ENCODE data around the gene VAPB.
A peak's percentile ranks its signal among the peaks of the same experiment; 100 is the strongest.
"Not testable (repeated sequence)": the region's sequence is repeated elsewhere in the genome, so short reads cannot be mapped to it uniquely, and the experiment has no call there.

Gene VAPB, protein sequence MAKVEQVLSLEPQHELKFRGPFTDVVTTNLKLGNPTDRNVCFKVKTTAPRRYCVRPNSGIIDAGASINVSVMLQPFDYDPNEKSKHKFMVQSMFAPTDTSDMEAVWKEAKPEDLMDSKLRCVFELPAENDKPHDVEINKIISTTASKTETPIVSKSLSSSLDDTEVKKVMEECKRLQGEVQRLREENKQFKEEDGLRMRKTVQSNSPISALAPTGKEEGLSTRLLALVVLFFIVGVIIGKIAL

DNA sequence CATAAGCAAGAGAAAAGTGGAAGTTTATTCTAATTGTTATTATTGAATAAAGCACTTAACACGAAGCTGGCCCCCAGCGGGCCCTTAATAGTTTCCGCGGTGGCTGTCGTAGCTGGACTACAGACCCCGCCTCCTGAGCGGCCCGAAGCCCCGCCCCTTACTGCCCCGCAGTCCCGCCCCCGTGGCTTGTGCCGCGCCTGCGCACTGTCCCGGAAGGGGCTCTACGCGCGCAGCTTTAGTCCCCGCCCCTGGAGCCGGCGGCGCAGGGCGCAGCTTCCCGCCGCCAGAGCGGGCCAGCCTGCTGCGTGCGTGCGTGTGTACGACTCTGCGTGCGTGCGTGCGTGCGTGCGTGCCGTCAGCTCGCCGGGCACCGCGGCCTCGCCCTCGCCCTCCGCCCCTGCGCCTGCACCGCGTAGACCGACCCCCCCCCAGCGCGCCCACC lies at the start of gene VAPB:
Gene VAPB (plus strand): TSS at position 348 of the 442 bp plus-strand sequence. CDS start 231 bp downstream, outside the sequence.
- DNase-seq: peak; percentile 95

DNA sequence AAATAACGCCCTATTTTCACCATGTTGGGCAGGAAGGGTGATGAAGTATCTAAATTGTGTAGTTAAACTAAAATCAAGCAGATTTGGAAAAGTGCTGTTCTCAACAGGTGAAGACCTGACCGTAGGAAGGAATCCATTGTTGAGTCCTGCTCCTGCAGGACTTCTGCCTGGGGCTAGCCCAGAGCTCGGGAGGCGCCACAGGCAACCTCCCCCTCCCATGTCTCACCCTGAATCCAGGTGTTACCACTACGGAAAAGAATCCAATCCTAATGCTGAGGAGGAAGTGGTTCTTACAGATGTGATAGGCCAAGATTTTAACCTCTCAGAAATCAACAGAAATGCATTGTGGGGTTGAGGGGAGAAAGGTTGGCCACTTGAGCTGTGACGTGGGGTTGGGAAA lies 49.3 kb upstream of the VAPB start:
- no peak for DNase-seq

DNA sequence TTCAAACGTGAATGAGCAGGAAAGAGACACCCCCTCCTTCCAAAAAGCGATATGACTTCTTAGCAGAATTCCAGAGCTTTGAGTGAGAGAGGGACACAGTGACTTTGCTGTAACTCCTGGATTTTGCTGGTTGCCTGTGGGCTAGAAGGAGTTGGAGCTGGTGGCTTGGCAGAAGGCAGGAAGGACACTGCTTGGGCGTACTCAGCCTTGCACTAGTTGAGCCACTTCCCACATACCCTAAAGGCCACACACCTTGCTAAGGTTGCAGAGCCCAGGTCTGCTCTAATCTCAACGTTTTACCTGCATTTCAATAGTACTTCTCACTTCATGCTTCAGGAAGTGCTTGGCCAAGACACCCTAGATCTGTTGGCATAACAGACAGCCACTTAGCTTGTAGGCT lies 48.9 kb upstream of the VAPB start:
- DNase-seq: no peak

DNA sequence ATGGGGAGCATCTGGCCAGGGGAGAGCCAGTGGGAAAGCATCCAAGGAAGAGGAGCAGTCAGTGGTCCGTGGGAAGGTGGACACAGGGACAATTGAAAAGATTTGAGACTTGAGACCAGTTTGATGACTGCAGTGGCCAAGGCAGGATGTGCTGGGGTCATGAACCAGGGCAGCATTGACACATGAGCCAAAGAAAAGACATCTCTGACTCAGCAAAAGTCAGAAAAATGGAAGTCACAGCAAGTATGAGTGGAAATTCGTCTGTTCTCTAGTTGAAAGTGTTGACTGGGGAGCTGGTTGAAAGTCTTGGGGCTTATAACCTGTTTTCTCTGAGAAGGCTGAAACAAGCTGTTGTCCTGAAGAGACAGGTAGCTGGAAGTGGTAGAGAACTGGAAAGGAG lies 48.2 kb upstream of the VAPB start:
- DNase-seq: no peak

DNA sequence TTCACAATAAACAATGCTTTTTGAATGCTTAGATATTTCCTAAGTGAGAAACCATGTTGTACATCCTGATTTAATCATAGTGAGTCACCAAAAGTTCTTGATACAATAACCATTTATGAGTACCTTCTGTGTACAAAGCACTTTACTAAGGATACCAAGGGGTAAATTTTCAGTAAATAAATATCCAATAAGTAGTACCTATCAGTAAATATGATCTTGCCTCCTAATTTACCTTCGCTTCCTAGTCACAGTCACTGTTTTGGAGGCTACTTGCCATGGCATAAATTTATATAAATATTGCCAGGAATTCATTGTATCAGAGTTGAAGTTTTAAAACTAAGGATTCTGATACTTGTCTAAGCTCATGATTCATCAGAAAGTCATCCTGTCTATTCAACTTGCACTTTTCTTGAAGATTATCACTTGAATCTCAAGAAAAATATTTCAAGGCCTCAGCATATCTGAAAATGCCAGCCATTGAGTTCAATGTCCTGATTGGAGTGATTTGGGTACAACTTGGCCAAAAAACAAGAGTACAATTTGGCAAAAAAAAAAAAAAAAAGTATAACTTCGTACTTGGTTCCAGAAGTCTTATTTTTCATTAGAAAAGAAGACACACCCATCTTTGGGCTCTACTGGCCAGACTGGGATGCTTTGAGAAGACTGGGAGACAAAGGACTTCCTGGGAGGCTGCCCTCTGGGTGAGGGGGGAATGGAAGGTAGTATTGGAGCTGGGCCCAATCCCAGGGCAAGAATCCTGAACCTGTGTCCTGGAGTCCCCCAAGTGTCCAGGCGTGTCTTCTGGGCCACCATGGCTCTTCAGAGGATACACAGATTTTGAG lies 46.7 kb upstream of the VAPB start:
- DNase-seq: peak; percentile 66

DNA sequence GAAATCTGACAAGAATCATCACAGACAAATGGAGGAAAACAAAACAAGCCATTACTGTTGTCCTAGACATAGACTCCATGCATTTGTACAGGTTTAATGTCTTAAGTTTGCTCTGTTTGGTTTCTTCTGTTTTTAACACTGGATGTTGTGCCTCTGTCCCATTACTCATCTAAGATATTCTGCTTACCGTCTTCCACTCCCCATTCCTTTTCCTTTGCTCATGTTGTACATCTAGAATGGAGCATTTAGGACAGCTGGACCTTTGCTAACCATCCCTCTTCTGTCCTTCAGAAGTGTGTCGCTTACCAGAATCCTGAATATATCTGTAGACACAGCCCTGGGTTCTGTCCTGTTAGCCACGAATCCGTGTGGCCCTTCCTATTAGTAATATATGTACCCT lies 44.3 kb upstream of the VAPB start:
- DNase-seq: peak; percentile 16

DNA sequence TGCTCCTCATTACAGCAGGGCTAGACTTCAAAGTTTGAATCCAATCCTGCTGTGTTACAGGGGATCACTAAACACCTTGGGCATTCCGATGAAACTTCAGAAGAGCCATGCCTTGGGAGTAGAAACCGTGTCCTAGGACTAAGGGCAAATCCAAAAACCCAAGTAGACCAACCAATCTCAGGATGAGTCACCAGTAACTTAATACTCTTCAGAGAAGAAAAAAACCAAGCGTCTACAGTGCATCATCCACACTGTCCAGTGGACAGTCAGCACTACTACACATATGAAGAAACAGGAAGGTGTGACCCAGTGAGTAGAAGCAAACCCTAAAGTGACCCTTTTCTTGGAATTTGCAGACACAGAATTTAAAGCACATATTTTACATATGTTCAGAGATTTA lies 39.5 kb upstream of the VAPB start:
- DNase-seq: peak; percentile 66

DNA sequence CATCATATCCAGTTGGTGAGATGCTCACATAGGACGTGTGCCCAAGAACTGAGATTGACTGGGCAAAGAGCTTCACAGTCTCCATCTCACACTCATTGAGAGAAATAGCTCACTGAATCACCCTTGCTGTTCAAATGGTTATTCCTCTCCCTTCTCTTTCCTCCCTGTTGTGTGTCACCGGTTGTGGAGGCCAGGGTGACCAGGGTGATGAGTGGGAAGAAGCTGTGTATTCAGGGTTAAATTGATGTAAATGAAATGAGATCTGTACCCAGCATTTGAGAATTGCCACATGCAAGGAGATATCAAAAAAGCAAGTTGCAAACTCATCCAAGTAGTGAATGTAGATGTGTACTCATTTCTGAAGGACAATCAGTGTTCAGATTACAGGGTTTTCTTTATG lies 36.6 kb upstream of the VAPB start:
- no peak for DNase-seq

DNA sequence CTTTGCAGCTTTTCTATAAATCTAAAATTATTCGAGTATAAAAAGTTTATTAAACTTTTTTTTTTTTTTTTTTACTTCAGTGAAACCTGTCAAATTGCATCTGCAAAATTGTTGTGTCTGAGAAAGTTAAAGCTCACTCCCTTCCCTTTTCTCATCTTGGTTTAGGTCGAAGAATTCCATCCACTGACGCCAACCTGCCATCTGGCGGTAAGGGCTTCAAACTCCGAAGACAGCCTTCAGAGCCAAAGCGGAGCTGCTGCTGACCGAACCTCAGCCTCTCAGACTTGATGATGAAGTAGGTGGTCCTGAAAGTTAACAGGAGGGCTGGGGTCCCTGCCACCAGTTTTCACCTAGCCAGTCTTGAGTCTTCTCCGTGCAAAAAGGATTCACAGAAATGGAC lies 29.6 kb upstream of the VAPB start:
- DNase-seq: no peak

DNA sequence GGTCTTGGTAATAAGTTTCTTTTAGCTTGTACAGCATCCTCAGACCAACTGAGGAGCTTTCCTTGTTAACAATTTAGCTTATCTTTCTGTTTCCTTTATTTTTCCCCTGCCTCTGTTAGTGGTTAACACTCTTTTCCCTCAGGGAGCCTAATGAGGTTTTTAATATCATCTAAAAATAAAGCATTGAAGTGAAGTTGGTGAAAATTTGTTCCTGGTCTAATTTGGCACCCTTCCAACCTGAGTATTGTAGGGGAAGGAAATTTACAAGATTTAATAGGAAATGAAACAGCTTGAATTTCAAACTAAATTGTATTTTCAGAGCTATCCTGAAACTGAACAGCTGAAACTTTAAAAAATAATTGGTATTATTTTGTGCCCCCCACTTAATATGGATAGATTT lies 28.1 kb upstream of the VAPB start:
- DNase-seq: no peak

DNA sequence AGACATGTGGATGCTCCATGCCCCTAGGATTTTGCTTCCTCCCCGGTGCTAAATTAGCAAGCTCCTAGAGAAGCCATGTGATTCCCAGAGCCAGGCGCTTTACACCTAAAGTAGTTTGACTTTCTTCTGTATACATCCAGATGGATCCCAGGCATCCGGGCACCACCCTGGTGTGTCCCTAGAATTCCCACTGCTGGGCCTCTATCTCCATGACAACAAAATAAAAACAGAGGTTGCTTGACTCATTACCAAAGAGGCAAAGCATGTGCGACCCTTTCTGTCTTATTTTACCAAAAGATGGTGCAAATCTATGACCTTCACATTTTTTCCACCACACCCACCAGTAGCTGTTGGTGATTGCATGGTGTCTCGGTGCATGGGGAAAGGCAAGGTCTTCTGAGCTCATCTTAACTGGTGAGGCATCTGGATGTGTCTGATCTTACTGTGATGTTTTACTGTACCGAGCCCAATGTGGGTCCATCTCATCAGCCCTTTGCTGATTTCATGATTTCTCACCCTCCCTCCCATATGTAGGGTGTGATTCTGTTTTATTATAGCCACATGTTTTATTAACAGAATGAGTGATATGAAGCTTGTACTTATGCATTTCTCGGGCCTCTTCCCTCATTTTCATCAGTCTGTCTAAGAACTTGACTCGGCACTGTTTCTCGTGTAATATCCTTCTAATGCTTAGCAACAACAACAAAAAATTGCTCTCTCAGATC lies 27.4 kb upstream of the VAPB start:
- DNase-seq: peak; percentile 55

DNA sequence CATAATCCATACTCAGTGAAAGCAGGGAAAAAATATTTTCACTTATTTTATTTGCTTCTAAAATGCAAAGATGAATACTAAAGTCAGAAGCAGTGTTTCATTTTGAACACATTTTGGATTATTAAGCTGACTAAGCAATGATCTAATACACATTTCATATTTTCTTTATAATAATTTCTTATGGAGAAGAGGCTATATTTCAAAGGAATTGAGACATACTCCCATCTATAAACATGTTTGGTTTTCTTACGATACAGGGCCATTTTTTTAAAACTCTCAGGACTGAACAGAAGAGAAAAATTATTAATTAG lies 26.9 kb upstream of the VAPB start:
- no peak for DNase-seq

DNA sequence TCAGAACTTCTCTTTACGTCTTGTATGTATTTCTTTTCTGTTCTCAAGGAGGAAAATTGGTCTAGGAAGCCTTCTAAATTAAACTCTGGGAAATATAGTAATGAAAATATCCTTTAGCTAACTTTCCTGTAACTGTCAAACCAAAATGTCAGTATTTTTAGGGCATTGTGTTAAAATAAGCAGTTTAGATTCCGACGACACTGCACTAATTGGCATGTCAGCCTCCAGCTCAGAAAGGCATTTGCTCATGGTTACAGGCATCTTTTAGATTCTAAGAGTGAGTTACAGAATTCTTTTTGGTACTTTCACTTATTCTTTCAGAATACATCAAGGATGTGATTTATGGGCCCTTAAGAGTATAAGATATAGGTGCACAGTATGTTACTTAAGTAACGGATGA lies 26.1 kb upstream of the VAPB start:
- DNase-seq: no peak

DNA sequence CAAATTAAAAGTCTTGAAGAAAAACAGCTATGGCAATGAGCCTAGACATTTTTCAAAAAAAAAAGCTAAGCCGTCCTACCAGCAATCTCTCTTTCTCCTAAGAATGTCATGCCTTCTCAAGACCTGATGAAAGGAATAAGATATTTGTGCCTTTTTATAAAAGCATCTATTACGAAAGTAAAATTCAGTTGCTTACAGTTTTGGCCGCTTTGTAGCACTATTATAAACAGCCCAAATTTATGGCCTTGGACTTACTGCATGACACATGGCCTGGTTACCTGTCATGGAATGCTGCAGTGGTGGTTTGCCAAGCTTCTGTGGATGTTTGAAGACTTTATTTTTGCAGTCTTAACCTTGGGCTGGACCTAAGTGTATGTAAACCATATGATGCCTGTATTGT lies 22.2 kb upstream of the VAPB start:
- peak; percentile 31 for DNase-seq

DNA sequence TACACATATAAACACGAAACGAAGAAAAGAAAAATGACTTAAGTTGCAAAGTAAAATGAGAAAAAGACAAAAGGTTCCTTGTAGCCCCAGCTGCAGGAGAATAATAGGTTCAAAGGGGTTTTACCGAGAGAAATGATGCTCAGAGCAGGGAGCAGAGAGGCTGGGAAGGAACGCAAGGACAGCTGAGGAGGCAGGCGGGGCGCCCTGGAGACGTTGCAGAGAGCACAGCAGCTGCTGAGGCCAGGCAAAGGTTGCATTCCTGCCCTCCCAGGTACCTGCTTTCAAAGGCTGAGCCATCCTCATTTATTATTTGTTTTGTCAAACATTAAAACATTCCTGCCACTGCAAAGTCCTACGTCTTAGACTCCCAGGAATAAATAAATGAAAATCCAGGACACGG lies 16.2 kb upstream of the VAPB start:
- no peak for DNase-seq

DNA sequence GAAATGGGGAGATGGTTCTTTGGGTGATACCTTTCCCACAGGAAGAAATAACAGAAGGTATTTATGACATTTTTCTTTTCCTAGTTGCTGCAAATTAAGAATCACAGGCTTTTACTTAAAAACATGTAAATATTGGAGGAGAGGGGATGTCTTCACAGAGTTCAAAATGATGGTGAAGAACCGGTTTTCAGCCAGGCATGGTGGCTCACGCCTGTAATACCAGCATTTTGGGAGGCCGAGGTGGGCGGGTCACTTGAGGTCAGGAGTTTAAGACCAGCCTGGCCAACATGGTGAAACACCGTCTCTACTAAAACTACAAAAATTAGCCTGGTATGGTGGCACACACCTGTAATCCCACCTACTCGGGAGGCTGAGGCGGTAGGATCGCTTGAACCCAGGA lies 15.7 kb upstream of the VAPB start:
- DNase-seq: not testable (repeated sequence)

DNA sequence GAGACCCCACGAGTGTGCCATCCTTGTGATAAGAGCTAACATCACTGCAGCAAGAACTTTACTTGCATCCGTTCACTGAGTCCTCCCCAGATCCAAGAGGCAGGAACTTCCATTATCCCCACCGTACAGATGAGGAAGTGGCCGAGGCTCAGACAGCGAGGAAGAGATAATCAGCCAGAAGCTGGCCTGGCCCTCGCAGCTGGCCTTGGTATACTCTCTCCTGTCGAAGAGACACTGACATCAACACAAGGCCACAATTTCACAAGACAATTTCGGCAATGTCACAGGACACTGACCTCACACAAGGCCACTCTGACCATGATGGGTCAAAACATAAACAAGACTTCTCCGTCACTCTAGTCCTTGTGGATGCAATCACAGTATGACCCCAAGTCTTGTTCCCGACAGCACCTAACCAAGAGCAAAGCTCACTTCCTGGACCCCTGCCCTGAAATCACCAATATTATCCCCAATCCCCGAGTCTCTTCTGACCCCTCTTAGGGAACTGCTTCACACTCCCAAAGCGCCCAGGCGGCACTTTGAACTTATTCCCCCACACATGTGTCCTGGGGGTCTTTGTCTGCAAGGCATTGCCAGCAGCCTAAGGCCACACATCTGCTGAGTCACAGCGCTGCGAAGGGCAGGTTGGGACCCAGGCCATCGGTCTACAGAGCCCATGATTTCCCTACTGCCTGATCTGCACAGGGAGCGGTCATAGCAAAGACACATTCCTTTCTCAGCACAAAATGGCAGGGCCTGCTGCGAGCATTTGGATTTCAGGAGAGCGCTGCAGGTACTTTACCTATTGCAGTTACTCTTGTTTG lies 14.8 kb upstream of the VAPB start:
- no peak for DNase-seq

DNA sequence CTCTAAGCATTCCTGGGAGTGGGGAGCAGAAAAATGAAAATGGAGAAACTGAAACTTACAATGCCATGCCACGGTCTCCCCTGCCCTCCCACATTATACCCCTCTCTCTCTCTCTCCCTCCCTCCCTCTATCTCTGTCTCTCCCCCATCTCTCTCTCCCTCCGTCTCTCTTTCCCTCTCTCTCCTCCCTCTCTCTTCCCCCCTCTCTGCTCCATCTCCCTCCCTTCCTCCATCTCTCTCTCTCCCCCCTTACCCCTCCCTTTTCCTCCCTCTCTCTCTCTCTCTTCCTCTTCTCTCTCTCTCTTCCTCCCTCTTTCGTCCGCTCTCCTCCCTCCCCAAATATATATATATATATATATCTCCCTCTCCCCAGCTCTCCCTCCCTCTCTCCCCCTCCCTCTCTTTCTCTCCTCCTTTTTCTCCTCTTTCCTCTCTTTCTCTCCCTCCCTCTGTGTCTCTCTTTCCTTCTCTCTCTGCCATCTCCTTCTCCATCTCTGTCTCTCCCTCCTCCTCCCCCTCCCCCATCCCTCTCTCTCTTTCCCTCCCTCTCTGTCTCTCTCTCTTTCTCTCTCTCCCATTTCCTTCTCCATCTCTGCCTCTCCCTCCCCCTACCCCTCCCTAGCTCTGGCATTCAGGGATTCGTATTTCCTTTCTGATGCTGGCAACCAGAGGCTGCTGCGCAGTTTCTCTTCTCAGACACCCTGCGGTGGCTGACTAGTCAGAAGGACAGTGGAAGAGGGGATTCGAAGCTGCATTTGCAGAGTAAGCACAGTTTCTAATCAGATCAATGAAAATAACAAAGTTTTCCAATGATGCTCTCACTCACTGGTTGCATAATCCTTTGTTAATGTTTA lies 13.9 kb upstream of the VAPB start:
- peak; percentile 84 for DNase-seq

DNA sequence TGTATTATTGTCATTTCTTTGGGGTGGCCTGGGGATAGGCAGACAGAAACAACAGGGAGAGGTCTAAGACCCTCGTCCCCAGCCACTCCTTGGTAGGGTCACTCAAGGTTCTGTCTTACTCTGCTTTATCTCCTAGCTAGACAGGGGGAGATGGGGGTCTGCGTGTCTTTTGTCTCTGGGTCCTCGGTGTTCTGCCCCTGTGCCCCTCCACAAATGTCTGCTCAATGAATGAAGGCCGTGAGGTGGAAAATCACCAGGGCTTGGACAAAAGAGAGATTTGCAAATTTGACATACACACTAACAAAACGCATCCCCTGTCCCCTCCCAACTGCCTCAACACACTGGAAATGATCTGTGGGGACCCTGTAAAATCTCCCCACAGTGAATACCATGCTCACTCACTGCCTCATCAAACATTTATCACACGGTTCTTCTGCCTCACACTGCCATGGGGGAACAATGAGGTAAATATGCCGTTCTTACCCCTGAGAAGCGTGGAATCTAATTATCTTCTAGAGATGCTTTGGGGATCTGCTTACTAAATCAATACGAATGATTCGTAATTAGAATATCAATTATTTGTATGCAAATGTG lies 13.2 kb upstream of the VAPB start:
- no peak for DNase-seq

DNA sequence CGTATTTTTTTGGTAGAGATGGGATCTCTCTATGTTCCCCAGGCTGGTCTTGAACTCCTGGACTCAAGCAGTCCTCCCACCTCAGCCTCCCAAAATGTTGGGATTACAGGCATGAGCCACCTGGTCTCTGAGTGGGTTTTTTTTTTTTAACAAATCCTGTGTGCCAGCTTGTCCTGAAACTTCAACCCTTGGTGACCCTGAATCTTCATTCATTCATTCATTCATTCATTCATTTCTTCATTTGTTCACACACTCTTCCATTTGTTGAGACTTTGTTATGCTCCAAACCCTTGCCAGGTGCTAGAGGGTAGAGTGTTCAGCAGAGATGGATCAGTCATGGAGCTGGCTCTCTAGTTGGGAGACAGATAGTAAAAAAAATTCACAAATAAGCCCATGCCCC lies 12.0 kb upstream of the VAPB start:
- DNase-seq: no peak

DNA sequence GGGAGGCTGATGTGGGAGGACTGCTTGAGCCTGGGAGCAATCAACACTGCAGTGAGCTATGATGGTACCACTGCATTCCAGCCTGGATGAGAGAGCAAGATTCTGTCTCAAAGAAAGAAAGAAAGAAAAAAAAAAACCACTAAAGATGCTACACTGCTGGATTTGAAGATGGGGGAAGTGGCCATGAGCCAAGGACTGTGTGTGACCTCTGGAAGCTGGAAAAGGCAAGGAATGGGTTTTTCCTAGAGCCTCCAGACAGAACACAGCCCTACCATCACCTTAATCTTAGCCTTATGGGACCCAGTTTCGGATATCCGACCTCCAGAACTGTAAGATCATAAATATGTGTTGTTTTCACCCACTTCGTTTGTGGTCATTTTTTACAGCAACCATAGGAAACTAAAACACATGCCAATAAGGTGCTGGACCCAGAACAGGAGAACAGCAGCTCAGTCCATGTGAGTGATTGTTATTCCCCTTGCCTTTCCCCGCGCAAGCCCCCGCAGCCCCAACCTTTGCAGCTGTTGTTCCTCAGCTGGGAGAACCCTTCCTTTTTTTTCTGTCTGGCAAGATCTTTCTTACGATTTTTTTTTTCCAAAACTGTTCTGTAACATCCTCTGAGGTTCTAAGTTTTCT lies 11.1 kb upstream of the VAPB start:
- DNase-seq: peak; percentile 19
